Neural cell (in vitro differentiated cells): ENCODE results near the gene RGS9. TPM values are rescaled to one million over a fixed set of nuclear protein-coding genes. Genes with fewer than 3 reads are reported as not detected.

Source experiments
- H2AFZ ChIP-seq: fragments of 200-600, 300-800 bp; sonication (generic), shearing (Covaris generic); 2 replicates; pipeline ENCODE4 v1.6.0; 2014; ENCODE audit warnings: low read depth, mild to moderate bottlenecking, antibody characterized with exemption, low read length, moderate library complexity
- H3F3A ChIP-seq: fragments of 200-600 bp; shearing (Covaris generic); 2 replicates; pipeline ENCODE4 v1.6.1; 2016; ENCODE audit warnings: mild to moderate bottlenecking, moderate library complexity, mixed read lengths, antibody characterized with exemption, low read length; ENCODE audit not compliant: insufficient read depth, poor library complexity, severe bottlenecking
- H3K27ac ChIP-seq: fragments of 200-600, 300-800 bp; sonication (generic), shearing (Covaris generic); 2 replicates; pipeline ENCODE4 v1.5.1; 2014; ENCODE audit warnings: mild to moderate bottlenecking, low read length, moderate library complexity
- H3K27me3 ChIP-seq: fragments of 300-800, 200-600 bp; sonication (generic), shearing (Covaris generic); 2 replicates; pipeline ENCODE4 v1.6.0; 2014; ENCODE audit warnings: mild to moderate bottlenecking, low read depth, low read length, moderate library complexity; ENCODE audit not compliant: insufficient read depth
- H3K36me3 ChIP-seq: fragments of 300-800, 200-600 bp; sonication (generic), shearing (Covaris generic); 2 replicates; pipeline ENCODE4 v1.5.1; 2014; ENCODE audit warnings: mild to moderate bottlenecking, antibody characterized with exemption, low read length, moderate library complexity; ENCODE audit not compliant: insufficient read depth
- H3K4me2 ChIP-seq: fragments of 300-800, 200-600 bp; sonication (generic), shearing (Covaris generic); 2 replicates; pipeline ENCODE4 v1.6.0; 2014; ENCODE audit warnings: mild to moderate bottlenecking, low read length
- H3K4me3 ChIP-seq: fragments of 300-800, 200-600 bp; sonication (generic), shearing (Covaris generic); 2 replicates; pipeline ENCODE4 v1.5.1; 2014; ENCODE audit warnings: mild to moderate bottlenecking, low read length, moderate library complexity
- H3K79me2 ChIP-seq: fragments of 200-600 bp; shearing (Covaris generic); replicated peaks from 2 replicates; pipeline ENCODE4 v1.6.0; 2014; ENCODE audit warnings: mild to moderate bottlenecking, low read length, moderate library complexity; ENCODE audit not compliant: insufficient read depth
- H3K9ac ChIP-seq: fragments of 300-800, 200-600 bp; sonication (generic), shearing (Covaris generic); 2 replicates; pipeline ENCODE4 v1.6.1; 2016; ENCODE audit warnings: mild to moderate bottlenecking, low read length, mixed read lengths
- H3K9me2 ChIP-seq: fragments of 200-600 bp; shearing (Covaris generic); 2 replicates; pipeline ENCODE4 v1.6.1; 2016; ENCODE audit warnings: mild to moderate bottlenecking, low read length, mixed read lengths; ENCODE audit not compliant: insufficient read depth
- H3K9me3 ChIP-seq: fragments of 200-600, 300-800 bp; sonication (generic), shearing (Covaris generic); 2 replicates; pipeline ENCODE4 v1.6.1; 2016; ENCODE audit warnings: mild to moderate bottlenecking, mixed run types, low read length, moderate library complexity, mixed read lengths
- H4K20me1 ChIP-seq: fragments of 200-600 bp; shearing (Covaris generic); 2 replicates; pipeline ENCODE4 v1.6.1; 2016; ENCODE audit warnings: mild to moderate bottlenecking, mixed run types; ENCODE audit not compliant: insufficient read depth
- CTCF ChIP-seq: fragments of 450-650 bp; IDR thresholded peaks from 2 replicates; pipeline ENCODE4 v1.5.1; 2014; ENCODE audit warnings: antibody characterized with exemption, mild to moderate bottlenecking, moderate library complexity; ENCODE audit not compliant: poor library complexity, severe bottlenecking
- EP300 ChIP-seq: fragments of 450-650 bp; conservative IDR thresholded peaks from 2 replicates; pipeline ENCODE4 v1.6.1; 2014; ENCODE audit warnings: antibody characterized with exemption, mild to moderate bottlenecking, moderate library complexity; ENCODE audit not compliant: poor library complexity, severe bottlenecking
- EZH2 ChIP-seq: fragments of 200-600, 300-800 bp; shearing (Covaris generic), sonication (generic); IDR thresholded peaks from 2 replicates; pipeline ENCODE4 v1.6.1; 2014; ENCODE audit warnings: antibody characterized with exemption, low read length, borderline replicate concordance, mild to moderate bottlenecking; ENCODE audit not compliant: insufficient read depth, poor library complexity, severe bottlenecking
- MXI1 ChIP-seq: fragments of 450-650 bp; conservative IDR thresholded peaks from 2 replicates; pipeline ENCODE4 v1.6.1; 2014; ENCODE audit warnings: antibody characterized with exemption, mild to moderate bottlenecking; ENCODE audit not compliant: poor library complexity, severe bottlenecking
- POLR2AphosphoS5 ChIP-seq: IDR thresholded peaks from 2 replicates; pipeline ENCODE4 v1.6.1; 2012
- RAD21 ChIP-seq: fragments of 450-650 bp; conservative IDR thresholded peaks from 2 replicates; pipeline ENCODE4 v1.6.1; 2014; ENCODE audit warnings: antibody characterized with exemption, mild to moderate bottlenecking, moderate library complexity
- SMC3 ChIP-seq: fragments of 450-650 bp; conservative IDR thresholded peaks from 2 replicates; pipeline ENCODE4 v1.6.1; 2014; ENCODE audit warnings: antibody characterized with exemption, mild to moderate bottlenecking, moderate library complexity; ENCODE audit not compliant: poor library complexity
- TAF1 ChIP-seq: IDR thresholded peaks from 2 replicates; pipeline ENCODE4 v1.6.1; 2012; ENCODE audit warnings: low read depth
- polyA plus RNA-seq: library from polyadenylated mRNA; depleted of rRNA; stranded (reverse); fragments of >200 nt; gene quantifications from 2 replicates; pipeline ENCODE4 v1.2.3, GENCODE V29; 2014

The RGS9 gene
- polyA plus RNA-seq, 1 donor from 2014 or later, result 6.8 TPM

GRCh38 chr17:65158041-65158440, 20.9 kb downstream of the RGS9 start:
- Histone ChIP-seq H3K79me2 (no peaks in the 10 kb centered on the region), H3K27ac (no peak overlapping the region), H3K9me2 (no peaks in the 10 kb centered on the region), H3K9ac (no peak overlapping the region), H3K36me3 (no peaks in the 10 kb centered on the region), H2AFZ (no peak overlapping the region), H3K9me3 (no peaks in the 10 kb centered on the region), H3K4me3 (no peak overlapping the region), H4K20me1 (no peaks in the 10 kb centered on the region), H3K27me3 (no peaks in the 10 kb centered on the region), H3F3A (no peaks in the 10 kb centered on the region), H3K4me2 (no peak overlapping the region)
- TF ChIP-seq CTCF (no peak), MXI1 (no peak)

- TF ChIP-seq SMC3, result no peak
- Histone ChIP-seq H4K20me1 (no peaks in the 10 kb centered on the region), H3K27me3 (no peaks in the 10 kb centered on the region), H3K9ac (no peak overlapping the region), H2AFZ (no peak overlapping the region), H3K9me3 (no peaks in the 10 kb centered on the region), H3K79me2 (no peaks in the 10 kb centered on the region), H3K9me2 (no peaks in the 10 kb centered on the region), H3F3A (no peaks in the 10 kb centered on the region), H3K4me2 (no peak overlapping the region), H3K27ac (no peak overlapping the region), H3K36me3 (no peaks in the 10 kb centered on the region), H3K4me3 (no peak overlapping the region)
Measured at GRCh38 chr17:65158622-65159021, 21.5 kb downstream of the RGS9 start.

DNA sequence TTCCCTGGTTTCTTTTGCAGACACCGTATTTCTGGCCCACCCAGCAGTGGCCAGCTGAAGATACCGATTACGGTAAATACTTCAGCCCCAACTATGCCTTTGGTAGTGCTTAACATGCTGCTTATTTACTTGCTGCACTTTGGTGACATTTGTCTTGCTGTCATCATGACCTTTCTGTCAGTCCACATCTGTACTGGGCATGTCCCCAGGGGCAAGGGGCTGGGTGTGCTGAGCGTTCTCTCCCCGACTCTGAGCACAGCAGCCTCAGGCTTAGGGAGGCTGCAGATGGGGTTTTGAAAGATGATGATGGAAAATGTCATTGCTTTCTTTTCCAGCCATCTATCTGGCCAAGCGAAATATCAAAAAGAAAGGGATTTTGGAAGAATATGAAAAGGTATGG, 23.3 kb downstream of the RGS9 start:
- Histone ChIP-seq H3K4me2 (no peak overlapping the region), H3K27me3 (no peaks in the 10 kb centered on the region), H3K4me3 (no peak overlapping the region), H3K36me3 (no peaks in the 10 kb centered on the region), H3K9me3 (no peaks in the 10 kb centered on the region), H3K27ac (no peak overlapping the region), H3F3A (no peaks in the 10 kb centered on the region), H3K9me2 (no peaks in the 10 kb centered on the region), H2AFZ (no peak overlapping the region), H3K9ac (no peak overlapping the region), H3K79me2 (no peaks in the 10 kb centered on the region), H4K20me1 (no peaks in the 10 kb centered on the region)
- TF ChIP-seq EP300 (no peak), POLR2AphosphoS5 (no peak), EZH2 (no peak), MXI1 (no peak)

- no peaks in the 10 kb centered on the region for H3K79me2 ChIP-seq
- H3K36me3 ChIP-seq, result no peaks in the 10 kb centered on the region
- H3F3A ChIP-seq, result no peaks in the 10 kb centered on the region
- H3K9me2 ChIP-seq, result no peaks in the 10 kb centered on the region
- H3K4me3 ChIP-seq, result no peak overlapping the region
- H3K27me3 ChIP-seq, result no peaks in the 10 kb centered on the region
- H2AFZ ChIP-seq, result no peak overlapping the region
- H3K9me3 ChIP-seq, result no peaks in the 10 kb centered on the region
- TF ChIP-seq POLR2AphosphoS5, result no peak
- no peak for TF ChIP-seq EZH2
- TF ChIP-seq RAD21, result no peak
- TF ChIP-seq TAF1, result no peak
- TF ChIP-seq SMC3, result no peak
- TF ChIP-seq CTCF, result no peak
- TF ChIP-seq MXI1, result no peak
- no peak for TF ChIP-seq EP300
- H3K27ac ChIP-seq, result no peak overlapping the region
- no peaks in the 10 kb centered on the region for H4K20me1 ChIP-seq
- H3K9ac ChIP-seq, result no peak overlapping the region
- no peak overlapping the region for H3K4me2 ChIP-seq
Measured at GRCh38 chr17:65163990-65164495, 26.9 kb downstream of the RGS9 start.
